ENCODE measurements around the gene IRF2BPL. TPM values are rescaled to one million over a fixed set of nuclear protein-coding genes. Genes with fewer than 3 reads are reported as not detected.

The IRF2BPL gene
- total and polyA plus RNA-seq, 9 of the 15 experiments (the other 6 are each of a cell fraction or from before 2014, with no cell fraction given) = 0.52 to 21.6 (median 2.5) TPM

DNA sequence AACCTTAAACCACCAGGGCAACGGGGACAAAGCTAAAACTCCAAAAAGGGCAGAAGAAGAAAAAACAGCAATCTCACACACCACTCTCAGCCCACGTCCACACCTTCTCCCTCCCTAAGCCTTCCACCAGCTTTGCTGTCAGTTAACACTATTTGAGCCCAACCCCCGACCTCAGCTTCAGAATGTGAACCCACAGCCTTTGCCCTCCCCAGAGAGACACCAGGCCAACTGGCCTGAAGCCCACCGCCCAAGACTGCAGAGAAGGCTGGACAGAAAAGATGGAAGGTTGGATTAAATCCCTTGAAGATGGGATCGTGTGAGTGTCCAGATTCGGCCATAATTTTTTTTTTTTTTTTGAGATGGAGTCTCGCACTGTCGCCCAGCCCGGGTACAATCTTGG is 22.4 kb downstream of the IRF2BPL start:
- POLR2A ChIA-PET = interaction anchor here (0.6 to 0.8 kb wide), 2 partner anchors 17 to 40 kb away, joined by 3 read pairs; no protein-coding TSS in a partner anchor
- no TSS peak for BruUV-seq (replicated peaks)
- Histone ChIP-seq H3K4me3 (no peak overlapping the region), H3K9me1 (ENCODE audit: control insufficient read depth, insufficient read depth, low read length) (no peaks in the 10 kb centered on the region), H3K4me2 (ENCODE audit: insufficient read depth, low read length) (no peak overlapping the region), H3K9me3 (replicated peaks; ENCODE audit: control insufficient read depth, insufficient read depth, low read depth, low read length) (no peaks in the 10 kb centered on the region), H3K36me3 (ENCODE audit: control insufficient read depth, insufficient read depth, low read length) (no peaks in the 10 kb centered on the region), H3K27ac (ENCODE audit: extremely low read depth, low read depth, low read length) (no peak overlapping the region), H3K27me3 (ENCODE audit: control insufficient read depth in 2 of 2, insufficient read depth in 2 of 2, low read length in 2 of 2) (no peaks in the 10 kb centered on the region; a peak in 1 of 5 replicates), H4K20me1 (replicated peaks; ENCODE audit: control insufficient read depth, insufficient read depth, low read length) (no peaks in the 10 kb centered on the region), H2AFZ (ENCODE audit: low read depth, low read length) (no peak overlapping the region), H3K4me1 (replicated peaks in 1 of 2; ENCODE audit: control insufficient read depth in 2 of 2, insufficient read depth in 2 of 2, low read length in 2 of 2) (peaks cover 0 to 7% of the 10 kb centered on the region in 2 experiments; a peak in 2 of 5 replicates), H3K9ac (ENCODE audit: insufficient read depth in 1 of 2, low read depth in 2 of 2, low read length in 2 of 2) (no peak overlapping the region), H3K79me2 (ENCODE audit: control insufficient read depth, insufficient read depth, low read length) (no peaks in the 10 kb centered on the region)
- FAIRE-seq = no peak
- ATAC-seq = no peak
- no peak for DNase-seq (ENCODE audit: extremely low read depth in 1 of 4, low spot score in 3 of 4)
- intact Hi-C loops (cut with micrococcal nuclease) (no loop called here), in situ Hi-C loops (cut with MboI) (no loop called here)
- TF ChIP-seq HCFC1 (IDR thresholded peaks at IDR 0.05; ENCODE audit: low read depth, low read length) = no peak
- CTCF ChIA-PET (ENCODE audit: low intra/inter-chr PET ratio) = no interaction called here
- 20% methylated on average over 6 of the region's 9 CpGs for WGBS (ENCODE audit: insufficient coverage, low coverage, missing lambda C conversion rate)

DNA sequence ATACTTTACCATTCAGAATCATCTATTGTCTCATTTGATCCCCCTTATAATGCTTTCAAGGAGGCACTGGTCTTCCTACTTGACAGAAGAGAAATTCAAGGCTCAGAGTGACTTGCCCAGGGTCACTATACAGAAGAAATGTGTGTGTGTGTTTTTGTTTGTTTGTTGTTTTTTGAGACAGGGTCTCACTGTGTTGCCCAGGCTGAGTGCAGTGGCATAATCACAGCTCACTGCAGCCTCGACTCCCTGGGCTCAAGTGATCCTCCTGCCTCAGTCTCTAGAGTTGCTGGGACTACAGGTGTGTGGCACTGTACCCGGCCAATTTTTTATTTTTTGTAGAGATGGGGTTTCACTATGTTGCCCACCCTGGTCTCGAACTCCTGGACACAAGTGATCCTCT is 22.9 kb downstream of the IRF2BPL start:
- no peak overlapping the region for H3K4me2 ChIP-seq (ENCODE audit: insufficient read depth, low read length)
- WGBS (ENCODE audit: insufficient coverage, low coverage, missing lambda C conversion rate) = 32% methylated on average over 3 of the region's 3 CpGs
- FAIRE-seq (no peak), DNase-seq (ENCODE audit: extremely low read depth in 1 of 4, low spot score in 3 of 4) (no peak), ATAC-seq (no peak)
- H3K4me1 ChIP-seq (replicated peaks in 1 of 2; ENCODE audit: control insufficient read depth in 2 of 2, insufficient read depth in 2 of 2, low read length in 2 of 2) = peaks cover 0 to 7% of the 10 kb centered on the region in 2 experiments; a peak in 2 of 5 replicates
- H3K9ac ChIP-seq (ENCODE audit: insufficient read depth in 1 of 2, low read depth in 2 of 2, low read length in 2 of 2) = no peak overlapping the region
- no peak overlapping the region for H3K4me3 ChIP-seq
- BruUV-seq (replicated peaks) = no TSS peak
- H4K20me1 ChIP-seq (replicated peaks; ENCODE audit: control insufficient read depth, insufficient read depth, low read length) = no peaks in the 10 kb centered on the region
- in situ Hi-C loops (cut with MboI) = no loop called here
- no peaks in the 10 kb centered on the region for H3K9me3 ChIP-seq (replicated peaks; ENCODE audit: control insufficient read depth, insufficient read depth, low read depth, low read length)
- POLR2A ChIA-PET = no interaction called here
- no peak overlapping the region for H3K27ac ChIP-seq (ENCODE audit: extremely low read depth, low read depth, low read length)
- no peaks in the 10 kb centered on the region for H3K36me3 ChIP-seq (ENCODE audit: control insufficient read depth, insufficient read depth, low read length)
- H3K9me1 ChIP-seq (ENCODE audit: control insufficient read depth, insufficient read depth, low read length) = peaks cover 3% of the 10 kb centered on the region
- H3K79me2 ChIP-seq (ENCODE audit: control insufficient read depth, insufficient read depth, low read length) = no peaks in the 10 kb centered on the region
- CTCF ChIA-PET (ENCODE audit: low intra/inter-chr PET ratio) = no interaction called here
- intact Hi-C loops (cut with micrococcal nuclease) = no loop called here
- no peak overlapping the region for H2AFZ ChIP-seq (ENCODE audit: low read depth, low read length)
- H3K27me3 ChIP-seq (ENCODE audit: control insufficient read depth in 2 of 2, insufficient read depth in 2 of 2, low read length in 2 of 2) = no peaks in the 10 kb centered on the region; a peak in 1 of 5 replicates
- TF ChIP-seq ELF2 (CRISPR knock-in tag; IDR thresholded peaks at IDR 0.05) = no peak
- no peak for TF ChIP-seq LEF1 (IDR thresholded peaks at IDR 0.05)
- no peak for TF ChIP-seq BRCA1 (IDR thresholded peaks at IDR 0.05)
- TF ChIP-seq BRCA1 (CRISPR knock-in tag; IDR thresholded peaks at IDR 0.05) = no peak
- TF ChIP-seq ZNF121 (CRISPR knock-in tag; conservative IDR thresholded peaks at IDR 0.05) = 0 out of 2 replicates have a peak, but pooled peaks have one; percentile 24
- no peak for TF ChIP-seq PHF20 (IDR thresholded peaks at IDR 0.05; ENCODE audit: partially characterized antibody)

Measured in K562 (cell line).